Measurements from ENCODE around the gene KIF21B.

The KIF21B gene

GRCh38 chr1:200960948-200961340, 62.6 kb downstream of the KIF21B start:
- H3K27ac Mint-ChIP-seq: no peak overlapping the region
- H3K9me3 Mint-ChIP-seq: no peaks in the 10 kb centered on the region
- H3K4me3 Mint-ChIP-seq: no peak overlapping the region
- H3K27me3 Mint-ChIP-seq (ENCODE audit: low read depth): peaks cover 17% of the 10 kb centered on the region
- no peaks in the 10 kb centered on the region for H3K36me3 Mint-ChIP-seq (ENCODE audit: low read depth)
- peaks cover 32% of the 10 kb centered on the region for H3K4me1 Mint-ChIP-seq
- no peak for TF ChIP-seq CTCF (IDR thresholded peaks at IDR 0.05; ENCODE audit: unreplicated experiment in 3 of 3)

- Mint-ChIP-seq H3K27me3 (ENCODE audit: low read depth) (peaks cover 23% of the 10 kb centered on the region), H3K4me3 (no peak overlapping the region), H3K36me3 (ENCODE audit: low read depth) (no peaks in the 10 kb centered on the region), H3K4me1 (peaks cover 27% of the 10 kb centered on the region), H3K27ac (peak overlapping the region in 1 of 3 experiments; percentile 15), H3K9me3 (no peaks in the 10 kb centered on the region)
- TF ChIP-seq CTCF (IDR thresholded peaks at IDR 0.05; ENCODE audit: unreplicated experiment in 3 of 3): no peak
These were observed 63.1 kb downstream of the KIF21B start for GRCh38 chr1:200960236-200960947.

GRCh38 chr1:200959411-200959921, 64.0 kb downstream of the KIF21B start:
- no peak for TF ChIP-seq CTCF (IDR thresholded peaks at IDR 0.05; ENCODE audit: unreplicated experiment in 3 of 3)
- no peaks in the 10 kb centered on the region for H3K36me3 Mint-ChIP-seq (ENCODE audit: low read depth)

GRCh38 chr1:200958597-200958996, 64.9 kb downstream of the KIF21B start:
- peaks cover 17% of the 10 kb centered on the region for H3K4me1 Mint-ChIP-seq
- H3K36me3 Mint-ChIP-seq (ENCODE audit: low read depth): no peaks in the 10 kb centered on the region
- peaks cover 24% of the 10 kb centered on the region for H3K27me3 Mint-ChIP-seq (ENCODE audit: low read depth)
- no peak for TF ChIP-seq CTCF (IDR thresholded peaks at IDR 0.05; ENCODE audit: unreplicated experiment in 3 of 3)
- no peak overlapping the region for H3K27ac Mint-ChIP-seq
- no peaks in the 10 kb centered on the region for H3K9me3 Mint-ChIP-seq
- H3K4me3 Mint-ChIP-seq: no peak overlapping the region

More at GRCh38 chr1:200959411-200959921, 64.0 kb downstream of the KIF21B start:
- peaks cover 24% of the 10 kb centered on the region for H3K27me3 Mint-ChIP-seq (ENCODE audit: low read depth)
- peak overlapping the region; percentile 15 to 70 (median 16) for H3K27ac Mint-ChIP-seq
- peaks cover 19% of the 10 kb centered on the region for H3K4me1 Mint-ChIP-seq
- H3K9me3 Mint-ChIP-seq: no peaks in the 10 kb centered on the region
- no peak overlapping the region for H3K4me3 Mint-ChIP-seq

GRCh38 chr1:200954434-200954833, 69.1 kb downstream of the KIF21B start:
- TF ChIP-seq CTCF (IDR thresholded peaks at IDR 0.05; ENCODE audit: unreplicated experiment in 3 of 3): no peak
- H3K4me3 Mint-ChIP-seq: no peak overlapping the region
- H3K27me3 Mint-ChIP-seq (ENCODE audit: low read depth): peaks cover 17% of the 10 kb centered on the region
- H3K9me3 Mint-ChIP-seq: no peaks in the 10 kb centered on the region
- H3K4me1 Mint-ChIP-seq: peaks cover 1% of the 10 kb centered on the region
- no peak overlapping the region for H3K27ac Mint-ChIP-seq
- no peaks in the 10 kb centered on the region for H3K36me3 Mint-ChIP-seq (ENCODE audit: low read depth)

GRCh38 chr1:200951016-200951415, 72.5 kb downstream of the KIF21B start:
- no peak overlapping the region for H3K4me3 Mint-ChIP-seq
- H3K9me3 Mint-ChIP-seq: peaks cover 22% of the 10 kb centered on the region
- no peak for TF ChIP-seq CTCF (IDR thresholded peaks at IDR 0.05; ENCODE audit: unreplicated experiment in 3 of 3)
- H3K36me3 Mint-ChIP-seq (ENCODE audit: low read depth): peaks cover 7% of the 10 kb centered on the region
- no peak overlapping the region for H3K27ac Mint-ChIP-seq
- H3K27me3 Mint-ChIP-seq (ENCODE audit: low read depth): peaks cover 11% of the 10 kb centered on the region
- no peaks in the 10 kb centered on the region for H3K4me1 Mint-ChIP-seq
